GM18858 (cell line): ENCODE results near the gene DGKD.

ENCODE experiments used
- ATAC-seq: cut with Tn5 transposase; IDR thresholded peaks from one replicate; pipeline ENCODE4 v1.9.1; 2021; ENCODE audit not compliant: unreplicated experiment

Gene DGKD

DNA sequence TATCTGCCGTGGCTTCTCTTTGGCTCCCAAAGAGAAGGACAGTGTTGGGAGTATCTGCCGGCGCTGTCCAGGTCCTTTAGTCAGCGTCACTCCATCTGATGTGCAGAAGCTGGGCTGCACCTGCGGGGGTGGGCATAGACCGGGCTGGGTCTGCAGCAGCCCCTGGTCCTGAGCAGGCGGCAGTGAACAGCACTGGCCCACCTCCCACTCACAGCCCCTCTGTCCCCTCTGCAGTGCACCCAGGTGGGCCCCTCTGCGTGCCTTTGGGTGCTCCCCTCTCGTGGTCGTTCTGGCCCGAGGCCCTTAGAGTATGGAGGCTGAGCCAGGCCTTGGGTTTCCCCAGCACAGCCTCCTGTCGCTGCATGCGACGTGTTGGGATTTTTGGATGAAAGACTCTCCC, 116.5 kb downstream of the DGKD start:
- ATAC-seq: no peak

DNA sequence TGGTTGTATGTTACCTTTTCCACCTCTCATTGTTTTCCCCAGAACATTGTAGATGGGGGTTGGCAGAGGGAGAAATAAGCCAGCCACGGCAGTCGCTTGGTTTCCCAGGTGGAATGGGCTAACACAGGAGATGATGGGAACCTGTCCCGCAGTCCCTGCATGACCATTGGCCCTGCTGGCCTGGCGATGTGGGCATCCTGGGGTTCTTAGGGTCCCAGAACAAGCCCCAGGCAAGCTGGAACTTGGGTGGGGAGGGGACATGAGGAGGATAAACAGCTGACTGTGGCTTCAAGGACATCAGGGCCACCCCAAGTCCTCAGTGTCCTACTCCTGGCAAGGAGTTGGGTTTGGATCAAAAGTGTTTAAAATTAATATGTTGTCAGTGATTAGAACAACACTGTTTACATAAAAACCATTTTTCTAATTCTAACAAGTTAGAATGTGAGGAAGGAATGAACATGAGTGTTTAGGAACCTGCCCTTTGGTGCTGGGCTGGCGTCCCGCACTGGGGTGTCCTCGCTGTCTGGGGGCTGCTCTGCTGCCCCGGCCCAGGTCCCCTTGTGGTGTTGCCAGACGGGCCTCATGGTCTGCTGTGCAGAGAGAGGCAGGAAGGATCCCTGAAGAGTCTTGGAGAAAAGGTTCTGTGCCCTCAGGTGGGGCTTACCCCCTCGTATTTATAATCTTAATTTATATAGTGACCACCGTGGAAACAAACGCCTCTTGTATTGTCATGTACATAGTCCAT, 117.2 kb downstream of the DGKD start:
- no peak for ATAC-seq

DNA sequence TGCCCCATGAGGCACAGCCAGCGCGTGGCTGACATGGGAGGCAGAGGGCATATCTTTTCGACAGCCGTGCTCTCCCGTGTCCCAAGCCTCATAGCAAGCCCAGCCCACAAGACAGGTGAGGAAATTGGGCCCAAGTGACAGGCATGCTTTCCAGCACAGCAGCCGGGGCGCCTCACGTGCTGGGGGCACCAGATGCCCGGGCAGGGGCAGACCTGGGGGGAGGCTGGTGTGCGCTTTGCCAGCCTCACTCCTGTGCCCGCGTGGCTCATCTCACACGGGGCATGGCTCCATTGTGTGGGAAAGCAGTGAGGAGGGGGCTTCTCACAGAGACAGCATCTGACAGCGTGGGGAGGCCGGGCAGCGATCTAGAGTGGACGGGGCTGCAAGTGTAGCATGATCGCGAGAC, 119.1 kb downstream of the DGKD start:
- ATAC-seq: no peak

DNA sequence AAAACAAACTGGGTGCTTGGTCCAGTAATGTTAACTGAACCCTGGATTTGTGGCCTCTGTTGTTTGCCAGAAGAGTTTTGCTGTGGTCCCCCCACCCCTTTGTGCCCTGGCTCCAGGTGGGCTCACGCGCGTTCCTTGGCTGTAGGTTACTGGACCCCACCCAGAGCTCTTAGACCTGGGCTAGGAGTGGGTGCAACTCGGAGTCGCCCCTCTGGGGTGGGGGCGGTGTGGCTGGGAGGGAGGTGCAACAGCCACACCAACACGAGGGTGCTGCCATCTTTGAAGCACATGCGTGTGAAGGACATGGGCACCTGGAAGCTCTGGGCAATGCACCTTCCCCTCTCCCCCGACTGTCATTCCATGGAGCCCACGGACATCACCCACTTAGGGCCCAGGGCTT, 119.6 kb downstream of the DGKD start:
- ATAC-seq: no peak

DNA sequence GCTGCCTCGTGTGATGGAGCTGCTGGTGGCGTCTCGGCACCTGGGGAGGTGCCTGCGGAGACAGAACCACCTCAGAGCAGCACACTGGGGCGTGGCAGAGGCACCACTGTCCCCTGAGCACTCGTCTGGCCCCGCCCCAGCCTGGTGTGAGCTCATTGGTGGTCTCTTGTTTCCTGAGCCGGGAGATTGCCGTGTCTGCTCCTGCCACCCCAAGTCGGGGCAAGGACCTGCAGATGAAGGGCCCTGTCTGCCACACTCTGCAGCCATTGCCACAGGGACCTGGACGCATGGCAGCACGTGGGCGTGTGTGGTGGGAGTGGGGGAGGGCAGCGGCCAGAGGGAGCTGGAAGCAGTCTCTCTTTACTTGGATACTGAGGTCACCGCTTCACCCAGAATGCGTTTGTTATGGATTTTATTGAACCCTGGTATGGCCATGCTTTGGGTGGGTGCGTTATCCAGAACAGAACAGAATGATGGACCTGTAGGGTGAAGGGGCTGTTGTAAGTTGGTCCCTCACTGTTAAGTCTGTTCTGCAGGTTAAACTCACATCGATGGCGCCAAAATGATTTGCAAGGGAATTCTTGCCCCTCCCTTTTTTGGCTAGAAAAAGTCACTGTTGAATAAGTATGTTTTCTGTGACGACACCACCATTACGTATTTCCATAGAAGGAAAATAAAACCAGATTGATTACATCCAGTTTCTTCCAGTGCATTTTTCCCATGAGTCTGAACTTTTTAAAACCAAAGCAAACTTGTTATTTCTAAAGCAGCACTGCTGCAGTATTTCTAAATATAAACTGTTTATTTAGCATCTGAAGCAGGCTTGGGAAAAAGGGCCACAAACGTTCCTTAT, 120.2 kb downstream of the DGKD start:
- no peak for ATAC-seq

DNA sequence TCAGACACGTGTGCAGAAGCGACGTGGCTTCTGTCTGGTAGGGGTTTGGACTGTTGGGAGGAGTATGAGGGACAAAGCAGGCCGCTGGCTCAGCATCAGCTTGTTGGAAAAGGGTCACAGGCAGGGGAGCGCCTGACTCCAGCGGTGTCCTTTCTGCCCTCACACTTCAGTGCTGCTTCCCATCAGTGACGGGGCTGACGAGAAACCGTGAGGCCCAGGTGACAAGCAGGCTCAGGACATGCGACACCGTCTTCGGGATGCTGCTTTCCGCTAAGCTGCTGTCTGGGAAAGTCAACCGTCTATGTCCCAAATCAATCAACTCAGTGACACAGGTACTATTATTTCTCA, 121.7 kb downstream of the DGKD start:
- ATAC-seq: no peak

DNA sequence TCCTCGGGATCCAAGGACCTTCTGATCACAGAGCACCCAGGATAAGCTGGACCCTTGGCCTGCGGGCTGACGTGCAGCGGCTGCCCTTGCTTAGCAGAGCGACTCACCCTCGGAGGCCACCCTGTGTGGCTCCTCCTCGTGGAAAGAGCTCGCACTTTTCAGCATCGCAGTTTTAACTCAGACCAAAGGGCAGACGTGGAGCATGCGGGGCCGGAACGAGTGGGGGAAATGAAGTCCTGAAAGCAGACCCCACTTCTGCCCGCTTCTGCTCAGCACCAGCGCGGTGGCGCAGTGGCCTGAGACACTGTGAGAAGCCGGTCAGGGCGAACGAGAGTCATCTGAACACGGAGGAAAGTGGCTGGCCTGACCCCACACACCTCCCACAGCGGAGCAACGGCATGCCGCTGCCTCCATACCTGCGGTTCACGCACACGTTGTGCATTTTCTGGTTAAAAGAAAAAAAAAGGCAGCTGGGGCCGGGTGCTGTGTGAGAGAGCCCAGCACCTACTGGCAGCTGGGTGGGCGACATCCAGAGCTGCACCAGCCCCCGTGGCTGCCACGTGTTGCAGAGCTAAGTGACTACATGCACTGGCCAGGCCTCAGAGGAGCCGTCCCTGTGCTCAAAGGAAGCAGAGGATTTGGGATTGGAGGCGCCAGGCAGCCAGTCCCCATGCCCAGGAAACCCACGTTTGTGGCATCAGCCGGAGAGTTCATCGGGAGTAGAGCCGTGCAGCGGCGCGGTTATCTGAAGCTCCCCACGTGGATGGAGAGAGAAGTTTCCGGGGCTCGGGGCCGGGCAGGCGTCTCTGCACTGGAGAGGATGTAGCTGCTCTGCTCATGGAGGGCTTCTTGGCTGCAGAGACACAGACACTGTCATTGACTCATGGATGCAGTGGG, 122.6 kb downstream of the DGKD start:
- ATAC-seq: no peak

DNA sequence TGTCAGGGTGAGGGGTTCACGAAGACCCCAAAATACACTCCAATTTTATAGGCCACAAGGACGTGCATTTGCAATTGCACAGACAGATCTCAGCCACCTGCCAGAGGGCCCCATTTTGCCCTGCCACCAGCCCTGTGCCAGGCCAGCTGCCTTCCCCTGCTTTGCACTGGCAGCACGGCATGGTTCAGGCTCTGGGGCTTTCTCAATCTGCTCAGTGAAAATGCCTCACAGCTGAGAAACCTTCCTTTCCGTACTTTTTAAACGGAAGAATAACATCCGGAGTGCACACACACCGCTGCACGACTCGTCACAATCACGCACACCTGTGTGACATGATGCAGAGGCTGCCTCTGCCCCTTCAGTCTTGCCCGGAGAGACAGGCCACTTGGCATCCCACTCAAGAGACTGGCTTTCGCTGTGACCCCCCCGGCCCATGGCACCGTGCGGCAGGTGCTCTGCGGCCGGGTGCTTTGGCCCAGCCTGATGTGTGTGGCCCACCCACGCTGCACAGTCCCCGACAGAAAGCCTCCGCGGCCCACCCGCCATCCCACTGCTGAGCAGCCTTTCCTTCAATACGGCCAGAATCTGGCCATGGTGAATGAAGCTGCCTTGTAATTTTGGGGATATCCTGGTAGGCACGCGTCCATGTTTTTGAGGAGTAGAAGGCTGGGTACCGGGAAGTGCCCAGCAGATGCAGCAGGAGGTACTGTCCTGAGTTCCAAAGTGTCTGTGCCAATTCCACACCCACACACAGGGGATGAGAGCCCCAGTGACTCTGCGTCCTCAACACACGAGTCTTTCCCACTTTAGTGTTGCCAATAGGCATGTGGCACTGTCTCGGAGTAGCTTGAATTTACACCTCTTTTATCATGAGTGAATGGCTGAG, 123.5 kb downstream of the DGKD start:
- no peak for ATAC-seq

DNA sequence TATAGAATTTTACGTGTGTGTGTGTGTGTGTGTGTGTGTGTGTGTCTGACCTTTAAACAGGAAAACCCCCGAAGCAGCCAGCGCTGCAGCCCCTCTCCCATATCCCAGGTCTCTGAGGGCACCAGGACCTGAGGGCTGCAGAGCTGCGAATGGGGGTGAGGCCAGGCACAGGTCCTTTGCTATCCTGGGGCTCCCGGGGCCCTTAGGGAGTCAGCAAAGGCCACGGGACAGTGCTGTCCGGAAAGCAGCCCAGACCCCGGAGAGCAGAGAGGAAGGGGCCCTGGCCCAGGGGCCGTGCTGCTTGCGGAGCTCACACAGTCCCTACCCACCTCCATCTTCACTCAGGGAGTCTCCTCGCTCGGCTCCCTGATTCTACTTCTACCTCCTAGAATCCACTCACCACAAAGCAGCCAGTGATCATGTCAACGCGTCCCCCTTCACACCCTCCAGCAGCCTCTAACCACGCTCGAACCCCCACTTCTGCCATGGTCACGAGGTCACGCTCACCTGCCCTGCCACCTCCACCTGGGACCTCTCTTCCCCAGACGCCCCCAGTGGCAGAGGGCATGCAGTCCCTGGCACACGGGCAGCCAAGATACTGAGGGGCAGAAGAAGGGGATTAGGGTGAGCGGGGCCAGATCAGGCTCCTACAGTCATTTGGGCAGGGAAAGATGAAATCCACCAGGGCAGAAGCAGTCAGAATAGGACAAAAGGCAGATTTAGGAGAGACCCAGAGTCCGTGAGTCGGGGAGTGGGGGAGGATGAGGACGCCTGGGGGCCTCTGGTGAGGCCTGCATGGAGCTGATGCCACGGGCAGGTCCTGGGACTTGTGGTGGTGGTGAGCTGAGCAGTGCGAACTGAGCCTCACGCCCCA, 125.6 kb downstream of the DGKD start:
- no peak for ATAC-seq

DNA sequence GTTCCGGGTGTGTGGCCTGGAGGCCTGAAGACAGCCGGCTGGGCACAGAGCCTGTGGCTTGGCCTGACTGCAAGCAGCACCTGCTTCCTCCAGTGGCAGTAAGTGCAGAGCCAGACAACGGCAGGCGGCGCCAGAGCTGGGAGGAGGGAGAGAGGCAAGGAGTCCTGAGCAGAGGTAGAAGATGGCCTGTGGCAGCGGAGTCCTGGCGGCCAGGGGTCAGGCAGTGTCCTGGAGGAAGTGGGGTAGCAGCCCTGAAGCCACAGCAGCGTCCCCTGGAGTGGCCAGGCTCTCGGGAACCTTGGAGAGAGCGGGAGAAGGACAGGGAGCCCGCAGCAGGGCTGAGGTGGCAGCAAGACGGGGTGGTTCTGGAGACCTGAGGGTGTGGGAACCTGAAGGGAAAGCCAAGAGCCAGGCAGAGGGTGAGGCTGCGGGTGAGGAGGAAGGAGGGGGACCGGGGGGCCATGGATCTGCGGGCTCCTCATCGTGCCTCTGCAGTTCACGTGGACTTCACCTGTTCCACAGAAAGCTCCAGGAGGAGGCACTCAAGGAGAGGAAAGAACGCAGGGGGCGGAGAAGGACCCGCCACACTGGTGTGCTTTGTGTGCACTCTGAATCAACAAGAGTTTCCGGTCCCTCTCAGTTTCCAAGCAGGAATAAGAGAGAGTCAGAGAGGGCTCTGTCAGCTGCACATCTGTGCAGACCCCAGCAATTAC, 126.4 kb downstream of the DGKD start:
- no peak for ATAC-seq

DNA sequence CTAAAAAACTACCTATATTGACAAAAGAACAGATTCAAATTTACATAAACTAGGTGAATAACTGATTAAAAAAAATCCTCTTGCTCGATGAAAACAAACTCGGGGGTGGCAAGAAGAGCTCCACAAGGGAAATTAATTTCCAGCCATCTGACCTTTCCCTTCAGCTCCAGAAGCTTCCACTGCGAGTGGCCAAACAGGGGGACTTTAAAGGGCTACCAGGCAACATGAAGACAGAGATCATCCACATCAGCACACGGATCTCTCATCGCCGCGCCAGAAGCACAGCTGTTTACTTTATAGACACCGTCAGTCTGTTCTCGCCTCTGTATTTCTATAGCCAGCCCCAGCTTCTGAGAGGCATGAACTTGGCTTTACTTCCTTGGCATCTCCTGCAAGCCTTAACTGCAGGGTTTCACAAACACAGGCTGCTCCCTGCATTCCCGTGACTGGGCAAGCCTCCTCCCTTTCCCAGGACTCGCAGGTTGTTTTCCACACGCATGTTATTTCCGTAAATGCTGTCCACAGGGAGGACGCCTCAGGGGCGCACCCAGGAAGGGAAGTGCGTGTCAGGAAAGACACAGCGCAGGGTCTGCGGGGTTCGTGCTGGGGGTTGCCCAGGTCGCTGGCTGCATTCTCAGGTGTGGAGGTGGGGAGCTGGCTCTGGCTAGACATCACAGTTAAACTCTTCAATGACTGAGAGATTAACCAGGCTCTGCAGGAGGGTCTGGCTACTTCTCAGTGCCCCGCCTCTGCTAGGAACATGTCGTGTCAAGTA, 127.3 kb downstream of the DGKD start:
- no peak for ATAC-seq

DNA sequence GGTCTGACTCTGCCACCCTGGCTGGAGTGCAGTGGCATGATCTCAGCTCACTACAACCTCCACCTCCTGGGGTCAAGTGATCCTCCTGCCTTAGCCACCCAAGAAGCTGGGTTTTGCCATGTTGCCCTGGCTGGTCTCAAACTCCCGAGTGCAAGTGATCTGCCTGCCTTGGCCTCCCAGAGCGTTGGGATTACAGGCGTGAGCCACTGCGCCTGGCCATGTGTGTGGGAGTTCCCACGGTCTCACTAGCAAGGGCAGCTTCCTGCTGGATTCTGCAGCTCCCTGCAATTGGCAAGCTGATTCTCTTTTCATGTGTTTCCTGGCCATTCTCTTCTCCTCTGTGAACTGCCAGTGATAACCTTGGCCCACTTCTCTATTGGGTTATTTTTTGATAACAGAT, 128.3 kb downstream of the DGKD start:
- ATAC-seq: no peak

DNA sequence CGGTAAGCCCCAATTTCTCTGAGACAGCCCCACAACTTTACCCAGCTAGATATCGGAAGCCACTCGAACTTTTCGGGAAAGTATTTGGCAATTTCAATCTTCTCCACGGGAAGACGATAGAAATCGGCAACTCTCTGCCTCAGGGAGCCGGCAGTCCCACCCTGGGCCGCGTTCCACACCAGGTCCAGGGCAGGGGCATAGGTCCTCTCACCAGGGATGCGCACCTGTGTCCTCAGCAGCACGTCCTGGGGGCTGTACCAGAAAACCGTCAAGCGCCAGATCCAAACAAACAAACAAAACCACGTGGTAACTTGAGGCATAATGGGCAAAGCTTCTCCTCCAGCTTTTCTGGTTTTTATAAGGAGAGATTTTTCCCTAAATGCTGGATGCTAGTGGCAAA, 131.4 kb downstream of the DGKD start:
- ATAC-seq: no peak

DNA sequence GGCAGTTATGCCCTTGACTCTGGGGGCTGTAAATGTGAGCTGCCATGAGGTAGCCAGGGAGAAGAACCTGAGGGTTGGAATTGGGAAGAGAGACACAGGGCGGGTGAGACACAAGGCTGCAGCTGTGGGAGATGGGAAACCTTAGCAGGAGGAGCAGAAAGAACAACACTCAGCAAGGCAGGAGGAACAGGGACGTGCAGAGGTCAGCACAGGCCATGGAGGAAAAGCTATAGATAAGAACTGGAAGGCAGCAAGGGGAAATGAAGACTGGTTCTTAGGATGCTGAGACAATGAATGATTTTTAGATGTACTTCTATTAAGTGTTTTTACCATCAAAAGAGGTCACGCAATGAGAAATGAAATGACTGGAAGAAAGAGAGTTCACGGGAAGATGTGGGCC, 132.1 kb downstream of the DGKD start:
- no peak for ATAC-seq

DNA sequence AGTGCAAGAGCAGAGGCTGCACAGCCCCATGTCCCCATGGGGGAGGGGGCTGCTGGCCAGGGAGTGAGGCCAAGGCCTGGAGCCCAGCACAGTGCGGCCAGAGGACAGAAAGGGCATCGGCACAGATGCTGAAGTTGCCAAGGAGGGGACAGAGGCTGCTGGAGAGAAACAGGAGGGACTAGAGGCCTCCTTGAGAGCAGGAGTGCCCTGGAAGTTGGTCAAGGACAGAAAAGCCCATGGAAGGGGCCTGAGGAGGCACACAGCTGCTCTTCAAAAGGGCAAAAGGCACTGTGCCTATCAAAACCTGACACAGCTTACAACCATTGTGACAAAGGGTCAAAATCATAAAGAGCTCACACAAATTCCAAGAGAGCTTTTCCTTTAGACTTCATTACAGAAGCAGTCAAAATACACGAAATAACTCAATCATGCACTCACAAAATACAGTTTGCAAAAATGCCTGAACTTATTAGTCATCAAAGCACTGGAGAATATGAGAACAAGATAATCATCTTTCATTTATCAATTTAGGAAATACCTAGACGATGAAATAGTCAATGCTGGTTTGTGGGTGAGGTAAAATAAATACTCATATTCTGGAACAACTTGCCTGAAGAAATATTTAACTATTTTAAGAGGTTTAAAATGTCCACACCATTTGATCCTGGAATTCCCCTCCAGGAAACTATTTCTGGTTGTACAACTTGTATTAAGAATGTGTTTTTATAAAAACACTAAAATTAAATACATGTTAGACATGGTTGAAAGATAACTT, 132.7 kb downstream of the DGKD start:
- ATAC-seq: no peak

DNA sequence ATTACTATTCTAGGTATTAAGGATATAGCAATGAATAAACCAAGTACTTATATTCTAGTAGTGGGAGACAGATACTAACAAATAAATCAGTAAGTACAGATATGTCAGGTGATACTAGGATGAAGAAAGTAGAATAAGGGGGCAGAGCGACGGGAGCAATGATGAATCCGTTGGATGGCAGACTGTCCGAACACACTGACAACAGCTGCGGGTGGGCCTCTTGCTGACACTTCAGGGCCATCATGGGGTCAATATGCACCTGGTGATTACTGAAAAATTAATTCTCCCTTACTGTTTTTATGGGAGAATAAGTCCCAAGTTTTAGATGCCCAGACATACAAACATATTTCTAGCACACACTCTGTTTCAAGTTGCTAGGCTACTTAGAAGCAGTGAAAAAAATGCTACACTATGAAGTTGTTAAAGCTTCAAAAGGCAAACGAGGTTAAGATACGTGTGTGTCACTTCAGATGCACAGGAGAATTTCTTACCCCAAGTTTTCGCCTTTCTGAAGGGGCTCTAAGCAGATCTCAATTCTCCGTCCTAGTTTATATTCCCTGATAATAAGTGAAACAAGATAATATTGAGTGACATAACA, 133.6 kb downstream of the DGKD start:
- ATAC-seq: no peak

DNA sequence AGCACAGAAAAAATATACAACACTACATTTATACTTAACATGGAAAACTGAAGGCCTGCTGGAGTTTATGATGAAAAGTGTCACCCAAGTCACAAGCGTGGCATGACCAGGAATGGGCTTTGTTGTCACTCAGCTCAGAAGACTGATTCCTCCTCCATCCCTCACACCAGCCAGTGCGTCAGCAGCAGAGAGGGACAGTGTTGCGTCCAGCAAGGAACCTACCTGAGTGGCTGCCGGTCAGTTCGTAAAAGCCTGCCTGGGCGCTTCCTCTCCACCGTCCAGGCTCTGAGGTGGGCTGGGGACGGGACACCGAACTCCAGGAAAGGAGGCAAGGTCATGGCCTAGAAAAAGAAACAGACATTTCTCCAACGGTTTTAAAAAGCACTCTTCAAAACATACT, 134.8 kb downstream of the DGKD start:
- no peak for ATAC-seq
